ENCODE data around the gene NRL.
"Not testable (repeated sequence)": the region's sequence is repeated elsewhere in the genome, so short reads cannot be mapped to it uniquely, and the experiment has no call there.

Gene NRL

DNA sequence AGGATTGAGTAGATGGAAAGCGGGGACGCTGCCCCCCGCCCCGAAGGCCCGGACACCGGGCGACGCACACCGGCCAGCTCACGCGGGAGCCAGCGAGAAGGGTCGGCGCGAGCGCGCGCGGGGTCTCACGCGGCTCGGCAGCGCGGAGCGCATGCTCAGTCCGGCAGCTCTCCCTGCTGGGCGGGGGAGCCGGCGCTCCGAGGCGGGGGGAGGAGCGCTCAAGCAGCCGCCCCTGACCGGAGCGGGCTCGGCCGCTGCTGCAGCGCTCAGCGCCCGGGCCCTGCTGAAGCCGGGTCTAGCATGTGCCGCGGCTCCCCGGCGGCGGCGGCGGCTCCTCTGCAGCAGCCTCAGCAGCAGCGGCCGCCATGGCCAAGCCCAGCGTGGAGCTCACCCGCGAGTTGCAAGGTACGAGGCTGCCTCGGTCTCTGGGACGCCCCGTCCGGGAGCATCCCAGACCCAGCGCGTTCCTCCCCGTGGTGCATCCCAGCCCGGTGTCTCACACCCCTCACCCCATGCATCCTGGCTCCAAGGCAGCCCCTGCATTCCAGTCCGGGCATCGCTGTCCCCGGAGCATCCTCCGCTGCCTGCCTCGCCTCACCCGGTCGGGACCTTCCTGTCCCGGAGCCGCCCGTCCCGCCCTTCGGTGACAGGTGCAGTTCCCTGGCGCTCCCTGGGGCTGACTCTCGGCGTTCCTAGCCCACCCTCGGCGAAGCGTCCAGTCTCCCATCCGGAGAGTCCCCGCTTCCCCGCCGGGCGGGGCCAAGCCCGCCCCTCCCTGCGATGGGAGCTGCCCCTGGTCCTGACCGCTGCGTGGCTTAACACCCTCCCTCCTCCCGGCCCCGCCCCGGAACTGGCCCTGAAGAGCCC lies 62.7 kb downstream of the NRL start, which contains the start of gene CARMIL3:
Gene CARMIL3, plus strand, starts transcription at position 221 of the 867 bp plus-strand sequence. Its CDS starts 145 bp downstream, at position 366.
- DNase-seq = peak; percentile 54

DNA sequence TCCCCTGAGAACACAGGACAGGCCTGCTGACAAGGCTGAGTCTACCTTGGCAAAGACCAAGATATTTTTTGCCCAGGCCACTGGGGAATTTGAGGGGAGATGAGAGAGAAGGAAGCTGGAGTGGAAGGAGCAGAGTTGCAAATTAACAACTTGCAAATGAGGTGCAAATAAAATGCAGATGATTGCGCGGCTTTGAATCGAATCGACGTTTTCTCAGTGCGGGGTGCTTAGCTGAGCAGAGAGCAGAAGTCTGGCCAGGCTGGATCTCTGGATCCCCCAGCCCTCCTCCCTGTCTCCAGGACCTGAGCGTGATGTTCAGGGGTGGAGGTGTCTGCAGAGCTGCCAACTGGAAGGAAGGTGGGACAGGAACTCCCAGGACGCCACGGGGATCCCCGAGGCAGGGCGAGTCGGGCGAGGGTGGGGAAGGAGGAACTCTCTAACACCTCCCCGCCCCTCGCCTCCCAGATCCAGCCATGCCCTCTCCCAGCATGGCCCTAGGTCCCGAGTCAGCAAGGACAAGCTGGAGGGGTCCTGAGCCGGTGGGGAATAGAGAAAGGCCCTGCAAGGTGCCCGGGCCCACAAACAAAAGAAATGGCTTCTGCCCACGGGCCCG lies 63.5 kb downstream of the NRL start:
- no peak for DNase-seq

GRCh38 chr14:24050753-24051152 lies 64.0 kb downstream of the NRL start:
- DNase-seq = not testable (repeated sequence)

DNA sequence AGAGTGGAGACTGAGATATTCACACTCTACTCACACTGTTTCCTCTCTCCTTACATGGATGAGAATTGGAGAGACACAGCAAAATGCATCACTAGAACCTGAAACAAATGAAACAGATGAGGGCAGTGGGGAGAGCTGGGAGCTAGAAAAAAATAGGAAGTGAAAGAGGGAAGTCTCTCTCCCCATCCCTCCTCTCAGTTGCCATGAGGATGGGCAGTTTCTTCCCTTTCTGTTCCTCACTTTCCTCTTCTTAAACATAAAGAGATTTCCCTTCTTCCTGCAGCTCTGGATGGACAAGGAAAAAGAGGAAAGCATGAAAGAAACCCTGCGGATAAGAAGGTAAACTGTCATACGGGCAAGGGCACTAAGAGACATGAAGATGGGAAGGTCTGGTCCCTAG lies 65.7 kb downstream of the NRL start:
- DNase-seq = not testable (repeated sequence)

DNA sequence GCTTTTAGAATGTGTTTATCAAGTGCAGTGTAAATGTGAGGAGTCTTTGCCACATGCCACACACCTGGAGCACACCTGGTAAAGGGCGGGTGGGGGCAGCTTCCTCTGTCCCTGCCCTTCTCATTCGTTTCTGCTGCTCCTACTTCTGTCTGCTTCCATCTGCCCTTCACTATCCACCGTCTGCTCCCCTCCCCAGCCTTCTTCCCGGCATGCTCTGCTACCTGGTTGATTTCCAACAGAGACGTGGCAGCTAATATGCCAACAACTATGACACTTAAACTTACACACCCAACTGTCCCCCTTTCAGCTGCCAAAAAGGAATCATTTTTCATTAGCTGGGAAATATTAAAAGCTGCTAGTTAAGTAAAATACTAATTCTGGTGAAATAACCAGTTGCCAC lies 72.0 kb downstream of the NRL start:
- no peak for DNase-seq

DNA sequence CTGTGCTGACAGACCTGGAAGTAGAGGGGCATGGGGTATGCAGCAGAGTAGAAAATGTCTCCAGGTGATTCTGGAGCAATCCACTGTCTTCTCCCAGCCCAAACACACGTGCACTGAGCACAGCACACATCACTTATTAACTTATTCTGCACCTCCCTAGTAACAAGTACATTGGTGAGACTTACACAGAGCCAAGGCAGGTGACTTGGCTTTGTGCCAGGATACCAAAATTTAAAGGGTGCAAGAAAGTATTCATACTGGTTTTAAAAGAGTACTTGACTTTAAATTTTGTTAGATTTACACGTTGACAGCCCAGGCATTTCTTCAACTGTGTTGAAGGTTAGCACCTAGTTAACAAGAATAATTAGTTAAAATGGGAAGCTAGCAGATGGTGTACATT lies 74.1 kb downstream of the NRL start:
- no peak for DNase-seq

GRCh38 chr14:24038686-24039085 lies 76.1 kb downstream of the NRL start:
- DNase-seq = no peak

DNA sequence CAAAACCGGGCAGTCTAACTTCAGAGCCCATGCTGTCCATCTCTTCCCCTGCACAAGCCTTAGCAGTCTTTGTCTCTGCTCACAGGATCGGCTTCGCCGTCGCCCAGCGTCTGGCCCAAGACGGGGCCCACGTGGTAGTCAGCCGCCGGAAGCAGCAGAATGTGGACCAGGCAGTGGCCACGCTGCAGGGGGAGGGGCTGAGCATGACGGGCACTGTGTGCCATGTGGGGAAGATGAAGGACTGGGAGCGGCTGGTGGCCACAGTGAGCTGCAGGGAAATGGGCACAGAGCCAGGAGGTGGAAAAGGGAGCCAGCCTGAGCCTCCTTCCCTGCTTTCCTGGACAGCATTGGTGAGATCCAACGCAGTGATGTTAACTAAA lies 77.1 kb downstream of the NRL start:
- DNase-seq = no peak

GRCh38 chr14:24036963-24037657 lies 77.6 kb downstream of the NRL start:
- DNase-seq = not testable (repeated sequence)

GRCh38 chr14:24036169-24036962 lies 78.4 kb downstream of the NRL start:
- peak; percentile 74 for DNase-seq

- DNase-seq = not testable (repeated sequence)
Measured at GRCh38 chr14:24035769-24036168, 79.0 kb downstream of the NRL start.

GRCh38 chr14:24032727-24033418 lies 81.9 kb downstream of the NRL start:
- DNase-seq = peak; percentile 48

- DNase-seq = not testable (repeated sequence)
Measured at GRCh38 chr14:24031331-24031730, 83.4 kb downstream of the NRL start.

GRCh38 chr14:24029687-24030086 lies 85.1 kb downstream of the NRL start:
- DNase-seq = not testable (repeated sequence)

Data from fibroblast of skin of back (primary cell).